ENCODE results near the gene ADAMTS16.

ADAMTS16 gene

GRCh38 chr5:5276430-5276829 lies 136.3 kb downstream of the ADAMTS16 start:
- DNase-seq: no peak

GRCh38 chr5:5276951-5277517 lies 136.9 kb downstream of the ADAMTS16 start:
- no peak for DNase-seq
- intact Hi-C loops (cut with DNase I): no loop called here

More at GRCh38 chr5:5276430-5276829, 136.3 kb downstream of the ADAMTS16 start:
- intact Hi-C loops (cut with DNase I): no loop called here

GRCh38 chr5:5278201-5278814 lies 138.2 kb downstream of the ADAMTS16 start:
- no peak for DNase-seq
- intact Hi-C loops (cut with DNase I): no loop called here

- DNase-seq: no peak
- intact Hi-C loops (cut with DNase I): no loop called here
These were observed 138.8 kb downstream of the ADAMTS16 start for GRCh38 chr5:5278815-5279381.

GRCh38 chr5:5285906-5286305 lies 145.8 kb downstream of the ADAMTS16 start:
- DNase-seq: no peak
- intact Hi-C loops (cut with DNase I): no loop called here

GRCh38 chr5:5287419-5287818 lies 147.3 kb downstream of the ADAMTS16 start:
- no peak for DNase-seq
- intact Hi-C loops (cut with DNase I): no loop called here

- no peak for DNase-seq
These were observed 148.1 kb downstream of the ADAMTS16 start for GRCh38 chr5:5288201-5288600.

GRCh38 chr5:5289537-5289936 lies 149.4 kb downstream of the ADAMTS16 start:
- DNase-seq: no peak
- intact Hi-C loops (cut with DNase I): no loop called here

More at GRCh38 chr5:5288201-5288600, 148.1 kb downstream of the ADAMTS16 start:
- intact Hi-C loops (cut with DNase I): no loop called here

- intact Hi-C loops (cut with DNase I): no loop called here
These were observed 150.7 kb downstream of the ADAMTS16 start for GRCh38 chr5:5290674-5291334.

GRCh38 chr5:5291357-5291756 lies 151.2 kb downstream of the ADAMTS16 start:
- intact Hi-C loops (cut with DNase I): no loop called here
- DNase-seq: no peak

More at GRCh38 chr5:5290674-5291334, 150.7 kb downstream of the ADAMTS16 start:
- DNase-seq: no peak

- DNase-seq: no peak
- intact Hi-C loops (cut with DNase I): no loop called here
These were observed 152.9 kb downstream of the ADAMTS16 start for GRCh38 chr5:5293029-5293428.

- no peak for DNase-seq
- intact Hi-C loops (cut with DNase I): no loop called here
These were observed 154.3 kb downstream of the ADAMTS16 start for GRCh38 chr5:5294429-5294828.

GRCh38 chr5:5295351-5295750 lies 155.2 kb downstream of the ADAMTS16 start:
- intact Hi-C loops (cut with DNase I): no loop called here
- DNase-seq: peak in 8 of 10 donors; percentile 41 to 95 (median 72)

- intact Hi-C loops (cut with DNase I): no loop called here
These were observed 155.9 kb downstream of the ADAMTS16 start for GRCh38 chr5:5296051-5296450.

GRCh38 chr5:5297432-5298067 lies 157.4 kb downstream of the ADAMTS16 start:
- no peak for DNase-seq
- intact Hi-C loops (cut with DNase I): no loop called here

More at GRCh38 chr5:5296051-5296450, 155.9 kb downstream of the ADAMTS16 start:
- no peak for DNase-seq

- intact Hi-C loops (cut with DNase I): no loop called here
- no peak for DNase-seq
These were observed 158.0 kb downstream of the ADAMTS16 start for GRCh38 chr5:5298068-5298633.

GRCh38 chr5:5298841-5299541 lies 158.9 kb downstream of the ADAMTS16 start:
- intact Hi-C loops (cut with DNase I): no loop called here
- DNase-seq: no peak

- intact Hi-C loops (cut with DNase I): no loop called here
- no peak for DNase-seq
These were observed 161.0 kb downstream of the ADAMTS16 start for GRCh38 chr5:5301176-5301575.

- intact Hi-C loops (cut with DNase I): no loop called here
- DNase-seq: no peak
These were observed 162.1 kb downstream of the ADAMTS16 start for GRCh38 chr5:5302201-5302600.

GRCh38 chr5:5303242-5303641 lies 163.1 kb downstream of the ADAMTS16 start:
- intact Hi-C loops (cut with DNase I): no loop called here
- DNase-seq: no peak

All from posterior cingulate gyrus (tissue), 11 donors.